GM12878 (cell line): ENCODE results near the gene BIRC7. TPM values are rescaled to one million over a fixed set of nuclear protein-coding genes. Genes with fewer than 3 reads are reported as not detected.

Source experiments
- ATAC-seq: fragments of 200-7000 bp; cut with Tn5 transposase; 3 replicates; pipeline ENCODE4 v1.9.1; 2020; ENCODE audit warnings: mild to moderate bottlenecking, moderate library complexity
- BruUV-seq: library from RNA; stranded (reverse); fragments of 400-500 nt; replicated peaks from 2 replicates; lab custom pipeline; 2021; lab: Mats Ljungman, UMichigan
- CTCF ChIA-PET: fragments of 300-600 bp; sonication (Branson Sonifier 250); formaldehyde crosslinking; extraction: SDS; loops from one replicate; lab custom pipeline; 2021; ENCODE audit warnings: inconsistent platforms; lab: Yijun Ruan, JAX
- POLR2A ChIA-PET: fragments of 350-600 bp; formaldehyde crosslinking; extraction: SDS; loops from one replicate; lab custom pipeline; 2021; ENCODE audit warnings: inconsistent platforms; lab: Charles Lee
- RAD21 ChIA-PET: fragments of 300-600 bp; sonication (Branson Sonifier 250); formaldehyde crosslinking; loops from one replicate; lab custom pipeline; 2023; ENCODE audit warnings: antibody characterized with exemption; ENCODE audit not compliant: unreplicated experiment; lab: Charles Lee
- SMC1A ChIA-PET: fragments of 300-600 bp; sonication (Branson Sonifier 250); formaldehyde crosslinking; loops from one replicate; lab custom pipeline; 2023; ENCODE audit not compliant: unreplicated experiment, uncharacterized antibody; lab: Charles Lee
- DNase-seq: peaks from one replicate; pipeline ENCODE4 v3.0.0-alpha.2; 2011; ENCODE audit warnings: low read depth, low spot score
- FAIRE-seq: peaks from 3 replicates; lab custom pipeline; 2011; peaks lifted over from hg19 to GRCh38; lab: Jason Lieb, UNC
- H2AFZ ChIP-seq: 2 replicates; pipeline ENCODE4 v1.6.0; 2011; ENCODE audit warnings: low read depth, low read length, control low read depth; ENCODE audit not compliant: control insufficient read depth
- H3K27ac ChIP-seq: 2 replicates; pipeline ENCODE4 v1.5.1; 2011; ENCODE audit warnings: control low read depth; ENCODE audit not compliant: control insufficient read depth, insufficient read depth
- H3K27me3 ChIP-seq, 2 experiments: replicated peaks in 1 of 2; 2 replicates each; pipeline versions ENCODE4 v1.6.0 to v1.6.1; 2011; ENCODE audit warnings: low read length in 1 of 2; ENCODE audit not compliant: control insufficient read depth in 2 of 2, insufficient read depth in 2 of 2
- H3K36me3 ChIP-seq, 2 experiments: 2 replicates each; pipeline ENCODE4 v1.5.1; 2011; ENCODE audit warnings: low read length in 1 of 2; ENCODE audit not compliant: control insufficient read depth in 2 of 2, insufficient read depth in 2 of 2
- H3K4me1 ChIP-seq: 2 replicates; pipeline ENCODE4 v1.6.1; 2011; ENCODE audit warnings: mild to moderate bottlenecking, low read length, moderate library complexity, mixed read lengths; ENCODE audit not compliant: control insufficient read depth, insufficient read depth
- H3K4me2 ChIP-seq: 2 replicates; pipeline ENCODE4 v1.6.0; 2011; ENCODE audit warnings: control low read depth; ENCODE audit not compliant: control insufficient read depth, insufficient read depth
- H3K4me3 ChIP-seq: fragments of 200-600 bp; sonication (generic); 2 replicates; pipeline ENCODE4 v1.5.1; 2016
- H3K79me2 ChIP-seq: 2 replicates; pipeline ENCODE4 v1.6.0; 2011; ENCODE audit warnings: low read length; ENCODE audit not compliant: control insufficient read depth, insufficient read depth
- H3K9ac ChIP-seq: 2 replicates; pipeline ENCODE4 v1.8.0; 2011; ENCODE audit warnings: low read length, control low read depth, mixed read lengths; ENCODE audit not compliant: control insufficient read depth, insufficient read depth
- H3K9me3 ChIP-seq: replicated peaks from 3 replicates; pipeline ENCODE4 v1.5.1; 2011; ENCODE audit warnings: mild to moderate bottlenecking, low read length; ENCODE audit not compliant: control insufficient read depth, insufficient read depth
- H4K20me1 ChIP-seq: 2 replicates; pipeline ENCODE4 v1.6.0; 2011; ENCODE audit not compliant: control insufficient read depth, insufficient read depth
- E2F8 ChIP-seq: fragments of 450-650 bp; IDR thresholded peaks from 2 replicates; pipeline ENCODE4 v1.6.1; 2018; ENCODE audit warnings: mild to moderate bottlenecking, low read depth, moderate library complexity; ENCODE audit not compliant: partially characterized antibody
- ELK1 ChIP-seq: IDR thresholded peaks from 2 replicates; pipeline ENCODE4 v1.6.1; 2012; ENCODE audit warnings: low read depth, low read length, improper control_type of control experiment
- FOXK2 ChIP-seq: fragments of 450-650 bp; IDR thresholded peaks from 2 replicates; pipeline ENCODE4 v1.6.1; 2017; ENCODE audit warnings: mild to moderate bottlenecking, moderate library complexity
- IRF5 ChIP-seq: fragments of 450-650 bp; IDR thresholded peaks from 2 replicates; pipeline ENCODE4 v1.6.1; 2017; ENCODE audit warnings: borderline replicate concordance
- NKRF ChIP-seq: fragments of 450-650 bp; conservative IDR thresholded peaks from 2 replicates; pipeline ENCODE4 v1.6.1; 2017; ENCODE audit warnings: mild to moderate bottlenecking, moderate library complexity
- PKNOX1 ChIP-seq: fragments of 450-650 bp; IDR thresholded peaks from 2 replicates; pipeline ENCODE4 v1.6.1; 2016; ENCODE audit warnings: mild to moderate bottlenecking
- WRNIP1 ChIP-seq: IDR thresholded peaks from 2 replicates; pipeline ENCODE4 v1.6.1; 2011; ENCODE audit warnings: low read depth, low read length, improper control_type of control experiment, borderline replicate concordance
- WGBS: methylation state at CpG from one replicate; pipeline ENCODE4 v1.1.6; 2016; ENCODE audit warnings: low lambda C conversion rate; ENCODE audit not compliant: insufficient replicate concordance, insufficient coverage; ENCODE audit errors: missing lambda C conversion rate; 5-methylcytosine and 5-hydroxymethylcytosine counted together
- in situ Hi-C: fragments of 300-500 bp; cut with MboI; formaldehyde crosslinking; loops from 9 replicates; pipeline ENCODE4 v1.14.3; 2018; ENCODE audit warnings: mixed read lengths
- intact Hi-C: fragments of 100-400 bp; cut with micrococcal nuclease; formaldehyde crosslinking; loops from one replicate; pipeline ENCODE4 v1.14.2; 2022; ENCODE audit not compliant: unreplicated experiment
- polyA plus RNA-seq, 11 experiments: library from polyadenylated mRNA; depleted of rRNA in 4 of 11; unstranded in 6 of 11; stranded (reverse) in 5 of 11; fragments of >200 nt; fragmentation: Nextera tagmentation in 4 of 11; fragmentation: Illumina TruSeq in 1 of 11; extraction: Ambion mirVana in 4 of 11; extraction: Trizol in 1 of 11; gene quantifications; 1 replicate in 1 of 11; 2 replicates in 10 of 11; pipeline versions ENCODE4 v1.2.1 to v1.2.3, GENCODE V29; 2011 to 2016; ENCODE audit warnings: inconsistent platforms in 2 of 11, missing spikeins in 2 of 11, low read depth in 1 of 11
- total RNA-seq, 4 experiments: library from RNA; depleted of rRNA in 3 of 4; stranded (reverse); fragments of >200 nt in 3 of 4; fragmentation: Illumina TruSeq in 1 of 4; extraction: Trizol in 1 of 4; gene quantifications; 2 replicates each; pipeline versions ENCODE4 v1.2.1 to v1.2.3, GENCODE V29; 2013 to 2021

BIRC7 gene
- total and polyA plus RNA-seq, 10 of the 15 experiments (the other 5 are each of a cell fraction or from before 2014, with no cell fraction given) = 0.31 TPM; not detected in 9

- intact Hi-C loops = no loop called here
- ChIA-PET RAD21 (no interaction called here), SMC1A (no interaction called here), POLR2A (no interaction called here), CTCF (interaction anchor here (0.7 to 2.0 kb wide), 2 partner anchors 53 to 65 kb away, joined by 3 to 5 read pairs; no protein-coding TSS in a partner anchor)
- peaks cover 26% of the 10 kb centered on the region for H3K79me2 ChIP-seq
- H3K4me2 ChIP-seq = no peak overlapping the region
- in situ Hi-C loops = no loop called here
- H3K27ac ChIP-seq = no peak overlapping the region
- no peak for ATAC-seq
- peaks cover 3% of the 10 kb centered on the region for H3K4me1 ChIP-seq
- no peaks in the 10 kb centered on the region for H3K9me3 ChIP-seq
- FAIRE-seq = no peak
- no peak for DNase-seq
- BruUV-seq = no TSS peak
- H3K36me3 ChIP-seq = peaks cover 10 to 16% of the 10 kb centered on the region in 2 experiments
- H2AFZ ChIP-seq = no peak overlapping the region
- TF ChIP-seq ELK1 (no peak), IRF5 (no peak), NKRF (no peak), PKNOX1 (no peak), FOXK2 (no peak), E2F8 (no peak), WRNIP1 (no peak)
- H3K9ac ChIP-seq = no peak overlapping the region
- 92% methylated on average over 12 of the region's 20 CpGs for WGBS
- H3K27me3 ChIP-seq = no peaks in the 10 kb centered on the region
- H3K4me3 ChIP-seq = no peak overlapping the region
- H4K20me1 ChIP-seq = no peaks in the 10 kb centered on the region
These were observed 41.3 kb downstream of the BIRC7 start for GRCh38 chr20:63276956-63277355.
